Vagina (tissue), 2 donors: ENCODE measurements around the gene PAX2. TPM values are rescaled to one million over a fixed set of nuclear protein-coding genes. Genes with fewer than 3 reads are reported as not detected.

Source experiments
- DNase-seq, 2 donors: peaks; one replicate each; pipeline ENCODE4 v3.0.0-alpha.2; 2017; ENCODE audit errors: extremely low spot score in 2 of 2
- H3K27ac ChIP-seq: fragments of 200-600 bp; sonication (generic); one replicate; pipeline ENCODE4 v1.5.1; 2019
- H3K27me3 ChIP-seq: fragments of 200-600 bp; sonication (generic); one replicate; pipeline ENCODE4 v1.5.1; 2019
- H3K36me3 ChIP-seq, 2 donors: fragments of 200-600 bp; sonication (generic); one replicate each; pipeline ENCODE4 v1.5.1; 2017 to 2019
- H3K4me1 ChIP-seq: fragments of 200-600 bp; sonication (generic); one replicate; pipeline ENCODE4 v1.5.1; 2019
- H3K4me3 ChIP-seq, 2 donors: fragments of 200-600 bp; sonication (generic); 1 replicate in 1 of 2; 2 replicates in 1 of 2; pipeline ENCODE4 v1.5.1; 2016 to 2019
- H3K9me3 ChIP-seq: fragments of 200-600 bp; sonication (generic); one replicate; pipeline ENCODE4 v1.5.1; 2019
- CTCF ChIP-seq, 3 experiments: fragments of 450-650 bp in 2 of 3; fragments of 200-600 bp in 1 of 3; sonication (generic) in 1 of 3; IDR thresholded peaks; one replicate each; pipeline ENCODE4 v1.5.1; 2017 to 2019; ENCODE audit warnings: antibody characterized with exemption in 3 of 3, mild to moderate bottlenecking in 2 of 3, moderate library complexity in 2 of 3
- POLR2A ChIP-seq, 2 donors: fragments of 450-650 bp; IDR thresholded peaks; one replicate each; pipeline ENCODE4 v1.6.1; 2017; ENCODE audit warnings: antibody characterized with exemption in 2 of 2, mild to moderate bottlenecking in 2 of 2, moderate library complexity in 2 of 2
- POLR2AphosphoS5 ChIP-seq, 2 donors: sonication (generic); formaldehyde crosslinking; IDR thresholded peaks; one replicate each; pipeline ENCODE4 v1.9.0; 2017; ENCODE audit warnings: antibody characterized with exemption in 2 of 2, mild to moderate bottlenecking in 2 of 2, low read depth in 1 of 2; ENCODE audit not compliant: insufficient read depth in 1 of 2
- intact Hi-C: fragments of 100-400 bp; cut with DNase I; formaldehyde crosslinking; loops from one replicate; pipeline ENCODE4 v1.15.1; 2023
- total RNA-seq: library from RNA; depleted of rRNA; stranded (reverse); fragments of >200 nt; gene quantifications from one replicate; pipeline ENCODE4 v1.2.3, GENCODE V29; 2016

The PAX2 gene
- total RNA-seq, 1 donor from 2014 or later: not detected

- Histone ChIP-seq H3K4me1 (peaks cover 21% of the 10 kb centered on the region), H3K27ac (no peak overlapping the region), H3K27me3 (peaks cover 22% of the 10 kb centered on the region), H3K9me3 (no peaks in the 10 kb centered on the region), H3K36me3 (no peaks in the 10 kb centered on the region), H3K4me3 (no peak overlapping the region)
- intact Hi-C loops: loop anchor here (2.0 kb wide), 1 partner anchor 38 kb away; no protein-coding TSS in a partner anchor
- DNase-seq: no peak
- TF ChIP-seq POLR2AphosphoS5 (IDR thresholded peaks at IDR 0.05; ENCODE audit: insufficient read depth in 1 of 2, low read depth in 1 of 2) (no peak), POLR2A (IDR thresholded peaks at IDR 0.05) (no peak), CTCF (IDR thresholded peaks at IDR 0.05) (no peak)
Observed at GRCh38 chr10:100750291-100751210, 5.2 kb downstream of the PAX2 start.

- Histone ChIP-seq H3K27ac (no peak overlapping the region), H3K36me3 (no peaks in the 10 kb centered on the region), H3K27me3 (peaks cover 15% of the 10 kb centered on the region), H3K9me3 (no peaks in the 10 kb centered on the region), H3K4me3 (no peak overlapping the region), H3K4me1 (peaks cover 13% of the 10 kb centered on the region)
- no peak for TF ChIP-seq POLR2AphosphoS5 (IDR thresholded peaks at IDR 0.05; ENCODE audit: insufficient read depth in 1 of 2, low read depth in 1 of 2)
- DNase-seq: no peak
- intact Hi-C loops: loop anchor here (2.0 kb wide), 1 partner anchor 39 kb away; no protein-coding TSS in a partner anchor
Observed at GRCh38 chr10:100751211-100751933, 6.0 kb downstream of the PAX2 start.

- Histone ChIP-seq H3K4me3 (no peak overlapping the region), H3K27me3 (no peaks in the 10 kb centered on the region), H3K27ac (no peak overlapping the region), H3K4me1 (no peaks in the 10 kb centered on the region), H3K36me3 (no peaks in the 10 kb centered on the region), H3K9me3 (no peaks in the 10 kb centered on the region)
- intact Hi-C loops: no loop called here
- TF ChIP-seq CTCF (IDR thresholded peaks at IDR 0.05) (no peak), POLR2AphosphoS5 (IDR thresholded peaks at IDR 0.05; ENCODE audit: insufficient read depth in 1 of 2, low read depth in 1 of 2) (no peak), POLR2A (IDR thresholded peaks at IDR 0.05) (no peak)
- DNase-seq: no peak
Observed at GRCh38 chr10:100755821-100756220, 10.4 kb downstream of the PAX2 start.

GRCh38 chr10:100759331-100759730 is 13.9 kb downstream of the PAX2 start:
- H3K36me3 ChIP-seq: no peaks in the 10 kb centered on the region
- no peaks in the 10 kb centered on the region for H3K4me1 ChIP-seq
- no peak overlapping the region for H3K4me3 ChIP-seq
- no peaks in the 10 kb centered on the region for H3K27me3 ChIP-seq
- TF ChIP-seq CTCF (IDR thresholded peaks at IDR 0.05) (no peak), POLR2AphosphoS5 (IDR thresholded peaks at IDR 0.05; ENCODE audit: insufficient read depth in 1 of 2, low read depth in 1 of 2) (no peak), POLR2A (IDR thresholded peaks at IDR 0.05) (no peak)
- H3K27ac ChIP-seq: no peak overlapping the region
- no peaks in the 10 kb centered on the region for H3K9me3 ChIP-seq
- no peak for DNase-seq
- intact Hi-C loops: no loop called here

- no peaks in the 10 kb centered on the region for H3K4me1 ChIP-seq
- no peaks in the 10 kb centered on the region for H3K9me3 ChIP-seq
- no peak for TF ChIP-seq POLR2A (IDR thresholded peaks at IDR 0.05)
- TF ChIP-seq POLR2AphosphoS5 (IDR thresholded peaks at IDR 0.05; ENCODE audit: insufficient read depth in 1 of 2, low read depth in 1 of 2): no peak
- TF ChIP-seq CTCF (IDR thresholded peaks at IDR 0.05): no peak
- H3K27ac ChIP-seq: no peak overlapping the region
- no peaks in the 10 kb centered on the region for H3K36me3 ChIP-seq
- intact Hi-C loops: no loop called here
- H3K27me3 ChIP-seq: no peaks in the 10 kb centered on the region
- H3K4me3 ChIP-seq: no peak overlapping the region
- no peak for DNase-seq
Observed at GRCh38 chr10:100760726-100761125, 15.3 kb downstream of the PAX2 start.
